KMS-11 (cell line): ENCODE results near the gene ZPBP.

ENCODE experiments used
- H2AFZ ChIP-seq: fragments of 200-600 bp; sonication (generic); 2 replicates; pipeline ENCODE4 v1.6.1; 2016; ENCODE audit warnings: antibody characterized with exemption, mixed run types, low read depth
- H3K27ac ChIP-seq: fragments of 200-600 bp; sonication (generic); 2 replicates; pipeline ENCODE4 v1.6.1; 2016; ENCODE audit warnings: mild to moderate bottlenecking, mixed run types
- H3K27me3 ChIP-seq: fragments of 200-600 bp; sonication (generic); 2 replicates; pipeline ENCODE4 v1.6.1; 2017; ENCODE audit warnings: mild to moderate bottlenecking, low read depth, mixed run types, moderate library complexity; ENCODE audit not compliant: insufficient read depth
- H3K36me3 ChIP-seq: fragments of 200-600 bp; sonication (generic); 2 replicates; pipeline ENCODE4 v1.6.1; 2017; ENCODE audit warnings: mild to moderate bottlenecking, mixed run types; ENCODE audit not compliant: insufficient read depth
- H3K4me1 ChIP-seq: fragments of 200-600 bp; sonication (generic); 2 replicates; pipeline ENCODE4 v1.6.1; 2016; ENCODE audit warnings: mild to moderate bottlenecking, low read depth, mixed run types; ENCODE audit not compliant: poor library complexity, severe bottlenecking
- H3K4me2 ChIP-seq: fragments of 200-600 bp; sonication (generic); 2 replicates; pipeline ENCODE4 v1.7.0; 2016; ENCODE audit warnings: mild to moderate bottlenecking, mixed run types
- H3K4me3 ChIP-seq: fragments of 200-600 bp; sonication (generic); IDR thresholded peaks from 2 replicates; pipeline ENCODE4 v1.6.1; 2017; ENCODE audit warnings: low read depth, low read length, mixed read lengths; ENCODE audit not compliant: insufficient read depth
- H3K79me2 ChIP-seq: fragments of 200-600 bp; sonication (generic); 2 replicates; pipeline ENCODE4 v1.6.1; 2016; ENCODE audit warnings: low read depth, mixed run types; ENCODE audit not compliant: insufficient read depth
- H3K9ac ChIP-seq: fragments of 200-600 bp; sonication (generic); 2 replicates; pipeline ENCODE4 v1.6.1; 2016; ENCODE audit warnings: mild to moderate bottlenecking, mixed run types
- H4K20me1 ChIP-seq: fragments of 200-600 bp; sonication (generic); 2 replicates; pipeline ENCODE4 v1.6.1; 2016; ENCODE audit warnings: mild to moderate bottlenecking, mixed run types; ENCODE audit not compliant: insufficient read depth
- TF ChIP-seq, protein P1 (sequence below): fragments of 200-600 bp; sonication (generic); conservative IDR thresholded peaks from 2 replicates; pipeline ENCODE4 v1.6.1; 2017; ENCODE audit warnings: low read depth, mild to moderate bottlenecking, antibody characterized with exemption, low read length, moderate library complexity, mixed read lengths

The ZPBP gene

GRCh38 chr7:49893131-49893530, 199.9 kb downstream of the ZPBP start:
- no peak overlapping the region for H3K27ac ChIP-seq
- H3K27me3 ChIP-seq = no peaks in the 10 kb centered on the region
- no peak overlapping the region for H3K4me3 ChIP-seq
- no peaks in the 10 kb centered on the region for H4K20me1 ChIP-seq
- H2AFZ ChIP-seq = no peak overlapping the region
- H3K9ac ChIP-seq = no peak overlapping the region
- no peak overlapping the region for H3K4me2 ChIP-seq
- no peaks in the 10 kb centered on the region for H3K36me3 ChIP-seq
- peaks cover 12% of the 10 kb centered on the region for H3K4me1 ChIP-seq
- TF ChIP-seq, protein P1, sequence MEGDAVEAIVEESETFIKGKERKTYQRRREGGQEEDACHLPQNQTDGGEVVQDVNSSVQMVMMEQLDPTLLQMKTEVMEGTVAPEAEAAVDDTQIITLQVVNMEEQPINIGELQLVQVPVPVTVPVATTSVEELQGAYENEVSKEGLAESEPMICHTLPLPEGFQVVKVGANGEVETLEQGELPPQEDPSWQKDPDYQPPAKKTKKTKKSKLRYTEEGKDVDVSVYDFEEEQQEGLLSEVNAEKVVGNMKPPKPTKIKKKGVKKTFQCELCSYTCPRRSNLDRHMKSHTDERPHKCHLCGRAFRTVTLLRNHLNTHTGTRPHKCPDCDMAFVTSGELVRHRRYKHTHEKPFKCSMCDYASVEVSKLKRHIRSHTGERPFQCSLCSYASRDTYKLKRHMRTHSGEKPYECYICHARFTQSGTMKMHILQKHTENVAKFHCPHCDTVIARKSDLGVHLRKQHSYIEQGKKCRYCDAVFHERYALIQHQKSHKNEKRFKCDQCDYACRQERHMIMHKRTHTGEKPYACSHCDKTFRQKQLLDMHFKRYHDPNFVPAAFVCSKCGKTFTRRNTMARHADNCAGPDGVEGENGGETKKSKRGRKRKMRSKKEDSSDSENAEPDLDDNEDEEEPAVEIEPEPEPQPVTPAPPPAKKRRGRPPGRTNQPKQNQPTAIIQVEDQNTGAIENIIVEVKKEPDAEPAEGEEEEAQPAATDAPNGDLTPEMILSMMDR = no peak
- H3K79me2 ChIP-seq = no peaks in the 10 kb centered on the region

- Histone ChIP-seq H3K27ac (no peak overlapping the region), H3K4me3 (no peak overlapping the region), H3K79me2 (no peaks in the 10 kb centered on the region), H3K4me2 (peak overlapping the region; percentile 17; the same call in 1 of the 2 replicates), H3K36me3 (no peaks in the 10 kb centered on the region), H4K20me1 (no peaks in the 10 kb centered on the region), H3K9ac (no peak overlapping the region), H3K4me1 (peaks cover 18% of the 10 kb centered on the region), H2AFZ (no peak overlapping the region), H3K27me3 (no peaks in the 10 kb centered on the region)
- TF ChIP-seq, protein P1 = no peak
These were observed 200.6 kb downstream of the ZPBP start for GRCh38 chr7:49892481-49892880.
